Stimulated activated CD4-positive, alpha-beta T cell treated with anti-CD3 and anti-CD28 coated beads, Interleukin-2, amount 100 ng/mL, for 48 hours (primary cell): Measurements from ENCODE around the gene ADCY6.

ENCODE experiments used
- DNase-seq, 2 donors: peaks; one replicate each; pipeline ENCODE4 v3.0.0-alpha.2; 2020

The ADCY6 gene

GRCh38 chr12:48782457-48783395 lies 6.2 kb downstream of the ADCY6 start:
- no peak for DNase-seq

- DNase-seq, result no peak
These were observed 7.0 kb downstream of the ADCY6 start for GRCh38 chr12:48781750-48782456.

- no peak for DNase-seq
These were observed 8.4 kb downstream of the ADCY6 start for GRCh38 chr12:48780381-48781025.

- DNase-seq, result no peak
These were observed 9.0 kb downstream of the ADCY6 start for GRCh38 chr12:48779869-48780268.

GRCh38 chr12:48777501-48778400 lies 11.1 kb downstream of the ADCY6 start:
- no peak for DNase-seq

- no peak for DNase-seq
These were observed 11.9 kb downstream of the ADCY6 start for GRCh38 chr12:48776956-48777355.

GRCh38 chr12:48775991-48776649 lies 12.8 kb downstream of the ADCY6 start:
- no peak for DNase-seq

GRCh38 chr12:48775299-48775698 lies 13.6 kb downstream of the ADCY6 start:
- no peak for DNase-seq

- DNase-seq, result no peak
These were observed 14.4 kb downstream of the ADCY6 start for GRCh38 chr12:48774516-48774915.

- DNase-seq, result no peak
These were observed 15.2 kb downstream of the ADCY6 start for GRCh38 chr12:48773686-48774085.

- no peak for DNase-seq
These were observed 17.2 kb downstream of the ADCY6 start for GRCh38 chr12:48771588-48772112.

- DNase-seq, result no peak
These were observed 18.1 kb downstream of the ADCY6 start for GRCh38 chr12:48770756-48771155.

- DNase-seq, result no peak
These were observed 20.2 kb downstream of the ADCY6 start for GRCh38 chr12:48768736-48769135.

- DNase-seq, result no peak
These were observed 20.7 kb downstream of the ADCY6 start for GRCh38 chr12:48768147-48768546.

- DNase-seq, result no peak
These were observed 21.4 kb downstream of the ADCY6 start for GRCh38 chr12:48767521-48767920.

- no peak for DNase-seq
These were observed 21.8 kb downstream of the ADCY6 start for GRCh38 chr12:48767047-48767446.

GRCh38 chr12:48765753-48766162 lies 23.1 kb downstream of the ADCY6 start:
- DNase-seq, result no peak

- DNase-seq, result no peak
These were observed 24.4 kb downstream of the ADCY6 start for GRCh38 chr12:48764521-48764920.

GRCh38 chr12:48758737-48759136 lies 30.2 kb downstream of the ADCY6 start:
- DNase-seq, result no peak

GRCh38 chr12:48758186-48758585 lies 30.7 kb downstream of the ADCY6 start:
- no peak for DNase-seq

GRCh38 chr12:48750769-48751356 lies 38.0 kb downstream of the ADCY6 start:
- DNase-seq, result no peak
